Right lobe of liver (tissue), 6 donors: ENCODE data around the gene C3orf18. TPM values are rescaled to one million over a fixed set of nuclear protein-coding genes. Genes with fewer than 3 reads are reported as not detected.

Experiments used
- ATAC-seq, 4 donors: fragments of 200-7000 bp; cut with Tn5 transposase; one replicate each; pipeline ENCODE4 v1.9.1; 2020; ENCODE audit warnings: mild to moderate bottlenecking in 4 of 4, moderate library complexity in 4 of 4
- DNase-seq, 3 donors: peaks; one replicate each; pipeline ENCODE4 v3.0.0-alpha.2; 2020
- H3K27ac ChIP-seq, 3 donors: fragments of 200-600 bp; one replicate each; pipeline ENCODE4 v1.8.0; 2022
- H3K27me3 ChIP-seq, 2 donors: fragments of 200-600 bp; one replicate each; pipeline ENCODE4 v1.8.0; 2022
- H3K36me3 ChIP-seq, 4 donors: fragments of 200-600 bp; sonication (generic) in 1 of 4; one replicate each; pipeline versions ENCODE4 v1.5.1 to v1.8.0; 2017 to 2022; ENCODE audit warnings: control low read depth in 1 of 4
- H3K4me1 ChIP-seq, 4 donors: fragments of 200-600 bp; sonication (generic) in 1 of 4; one replicate each; pipeline versions ENCODE4 v1.5.1 to v1.8.0; 2017 to 2022; ENCODE audit warnings: control low read depth in 1 of 4
- H3K4me3 ChIP-seq, 3 donors: fragments of 200-600 bp; one replicate each; pipeline ENCODE4 v1.8.0; 2022
- H3K9me3 ChIP-seq, 4 donors: fragments of 200-600 bp; sonication (generic) in 1 of 4; one replicate each; pipeline versions ENCODE4 v1.5.1 to v1.8.0; 2017 to 2022; ENCODE audit warnings: control low read depth in 1 of 4
- CTCF ChIP-seq, 4 donors: fragments of 200-600 bp in 3 of 4; fragments of 450-650 bp in 1 of 4; IDR thresholded peaks; one replicate each; pipeline versions ENCODE4 v1.5.1 to v1.8.0; 2016 to 2022; ENCODE audit warnings: antibody characterized with exemption in 4 of 4, mild to moderate bottlenecking in 2 of 4
- POLR2A ChIP-seq: fragments of 450-650 bp; IDR thresholded peaks from one replicate; pipeline ENCODE4 v1.6.1; 2017; ENCODE audit warnings: antibody characterized with exemption, mild to moderate bottlenecking
- WGBS: methylation state at CpG from one replicate; pipeline ENCODE4 v1.1.6; 2018; ENCODE audit warnings: low coverage, low lambda C conversion rate; ENCODE audit not compliant: insufficient coverage; ENCODE audit errors: missing lambda C conversion rate; 5-methylcytosine and 5-hydroxymethylcytosine counted together
- intact Hi-C, 2 donors: fragments of 100-400 bp; cut with DNase I; formaldehyde crosslinking; loops; one replicate each; pipeline versions ENCODE4 v1.11.2 to v1.14.1; 2022
- total RNA-seq, 6 experiments: library from RNA; depleted of rRNA in 2 of 6; stranded (reverse); fragments of >200 nt in 2 of 6; fragmentation: NEBNext Ultra II Directional in 3 of 6; extraction: Animal tissue kit (Norgen Biotek cat#: 25700) in 3 of 6; gene quantifications; one replicate each; pipeline versions ENCODE4 v1.1.0 to v1.2.4, GENCODE V29; 2016 to 2023
- donor health status: DM: no; HTN: yes; CAD: no.
- donor health status: DM: no; HTN: no; CAD: no.
- donor health status: DM: no; HTN: no; CAD: no.
- donor health status: DM: no; HTN: yes; CAD: no.
- donor health status: DM: no; HTN: yes; CAD: no.

Gene C3orf18
- total RNA-seq, 6 experiments from 2014 or later: 2.0 to 7.8 (median 2.8) TPM

DNA sequence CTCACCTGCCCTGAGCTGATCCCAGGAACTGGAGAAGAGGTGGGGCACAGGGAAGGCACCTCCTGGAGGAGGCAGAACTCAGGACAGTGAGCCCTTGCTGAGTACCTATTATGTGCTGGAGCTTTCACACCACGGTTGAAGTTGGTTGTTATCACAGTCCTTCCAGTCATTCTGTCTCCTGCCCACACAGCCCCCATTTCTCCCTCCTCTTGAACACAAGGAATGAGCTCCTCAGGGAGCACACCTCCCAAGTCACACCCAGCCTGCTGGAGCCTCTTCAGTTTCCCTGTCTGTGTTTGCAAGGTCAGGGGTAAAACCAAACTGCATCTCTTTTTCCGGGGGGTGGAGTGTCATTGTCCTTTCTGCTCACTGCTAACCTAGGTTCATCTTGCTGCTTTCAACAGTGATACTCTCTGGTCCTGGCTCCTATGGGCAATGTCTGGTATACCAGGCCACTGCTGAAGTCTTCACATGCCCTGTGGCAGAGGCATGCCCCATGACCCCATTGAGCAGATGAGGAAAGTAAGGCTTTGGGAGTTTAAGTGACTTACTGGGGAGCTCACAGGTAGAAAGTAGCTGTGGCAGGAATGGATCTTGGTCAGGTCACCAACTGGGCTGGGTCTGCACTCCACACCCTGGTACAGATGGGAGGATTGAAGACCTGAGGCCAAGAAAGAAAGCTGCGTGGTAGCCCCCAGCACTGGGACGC, 30.0 kb downstream of the C3orf18 start:
- ATAC-seq: no peak
- Histone ChIP-seq H3K4me1 (no peaks in the 10 kb centered on the region), H3K9me3 (no peaks in the 10 kb centered on the region), H3K27me3 (no peaks in the 10 kb centered on the region), H3K27ac (no peak overlapping the region), H3K4me3 (no peak overlapping the region), H3K36me3 (no peaks in the 10 kb centered on the region)
- no peak for TF ChIP-seq CTCF (IDR thresholded peaks at IDR 0.05)
- TF ChIP-seq POLR2A: no peak
- no peak for DNase-seq
- 21% methylated on average over 2 of the region's 4 CpGs for WGBS
- intact Hi-C loops: loop anchor here in 1 of 2 donors (10.0 kb wide), 1 partner anchor 163 kb away; no protein-coding TSS in a partner anchor

DNA sequence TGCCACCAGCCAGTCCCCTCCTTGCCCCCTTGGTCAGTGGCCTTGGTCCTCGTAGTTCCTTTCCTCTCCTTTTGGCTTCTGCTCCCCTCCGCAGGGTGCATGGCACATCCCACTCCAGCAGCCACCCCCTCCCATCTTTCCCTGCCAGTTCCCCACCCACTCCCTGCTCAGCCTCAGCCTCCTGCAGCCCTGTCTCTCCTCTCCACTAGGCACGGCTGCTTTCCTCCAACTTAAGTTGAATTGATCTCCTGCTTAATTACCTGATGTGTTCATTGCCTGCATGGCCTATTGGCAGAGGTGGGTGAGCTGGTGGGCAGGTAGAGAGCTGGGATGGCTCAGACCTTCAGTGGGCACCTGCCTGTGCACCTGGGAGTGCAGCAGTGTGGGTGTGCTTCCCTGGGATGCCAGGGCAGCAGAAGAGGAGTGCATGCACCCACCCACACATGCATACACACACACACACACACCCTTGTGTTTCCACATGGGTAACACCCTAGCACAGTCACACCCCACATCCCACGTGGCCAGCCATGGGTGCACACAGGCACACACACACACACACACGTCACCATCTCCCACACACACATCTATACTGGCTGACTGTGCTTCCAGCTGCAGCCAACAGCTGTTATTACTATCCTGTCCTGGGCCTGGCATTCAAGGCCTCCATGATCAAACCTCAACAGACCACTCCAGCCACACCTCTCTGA, 30.9 kb downstream of the C3orf18 start:
- H3K27ac ChIP-seq: no peak overlapping the region
- no peaks in the 10 kb centered on the region for H3K27me3 ChIP-seq
- no peaks in the 10 kb centered on the region for H3K9me3 ChIP-seq
- TF ChIP-seq CTCF (IDR thresholded peaks at IDR 0.05) (no peak), POLR2A (no peak)
- H3K36me3 ChIP-seq: no peaks in the 10 kb centered on the region
- no peak for DNase-seq
- 56% methylated on average over 2 of the region's 5 CpGs for WGBS
- H3K4me3 ChIP-seq: no peak overlapping the region
- intact Hi-C loops: loop anchor here in 1 of 2 donors (10.0 kb wide), 1 partner anchor 162 kb away; no protein-coding TSS in a partner anchor
- H3K4me1 ChIP-seq: no peaks in the 10 kb centered on the region
- ATAC-seq: no peak

DNA sequence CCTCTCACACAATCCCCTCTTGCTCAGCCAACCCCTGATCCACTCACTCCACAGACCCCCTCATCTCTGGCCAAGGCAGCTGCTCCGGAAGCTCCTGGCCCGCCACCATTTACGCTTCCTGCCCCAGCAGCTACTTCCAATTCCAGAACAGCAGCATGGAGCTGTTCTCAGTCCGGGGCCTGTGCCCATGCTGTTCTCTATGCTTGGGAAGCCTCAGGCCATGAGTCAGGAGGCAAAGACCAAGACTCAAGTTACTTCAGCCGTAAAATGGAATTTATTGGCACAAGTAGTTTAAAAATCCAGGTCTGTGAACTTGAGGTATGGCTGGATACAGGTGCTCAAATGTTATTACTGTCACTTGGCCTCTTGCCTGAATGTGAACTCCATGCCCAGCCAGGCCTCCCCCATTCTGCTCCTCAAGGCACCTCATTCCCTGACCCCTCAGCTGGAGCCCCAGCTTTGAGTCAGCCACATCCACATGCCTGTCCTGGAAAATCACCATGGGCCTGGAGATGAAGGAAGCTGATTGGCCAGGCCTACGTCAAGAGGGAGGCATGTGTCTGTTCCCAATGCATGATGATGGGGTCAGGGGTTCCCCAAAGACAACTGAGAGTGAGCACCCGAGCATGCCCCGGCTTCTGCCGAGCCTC, 32.7 kb downstream of the C3orf18 start:
- DNase-seq (no peak), ATAC-seq (no peak)
- Histone ChIP-seq H3K4me3 (no peak overlapping the region), H3K9me3 (no peaks in the 10 kb centered on the region), H3K36me3 (no peaks in the 10 kb centered on the region), H3K27ac (no peak overlapping the region), H3K27me3 (no peaks in the 10 kb centered on the region), H3K4me1 (no peaks in the 10 kb centered on the region)
- TF ChIP-seq CTCF (IDR thresholded peaks at IDR 0.05) (no peak), POLR2A (no peak)
- intact Hi-C loops: loop anchor here in 1 of 2 donors (10.0 kb wide), 1 partner anchor 160 kb away; no protein-coding TSS in a partner anchor
- 66% methylated on average over 4 of the region's 9 CpGs for WGBS

- no peak for DNase-seq
These were observed 33.6 kb downstream of the C3orf18 start for GRCh38 chr3:50533807-50534461.

More at GRCh38 chr3:50533807-50534461, 33.6 kb downstream of the C3orf18 start:
- no peak for ATAC-seq
- 48% methylated on average over 5 of the region's 9 CpGs for WGBS
- Histone ChIP-seq H3K4me3 (no peak overlapping the region), H3K36me3 (no peaks in the 10 kb centered on the region), H3K4me1 (no peaks in the 10 kb centered on the region), H3K27ac (no peak overlapping the region), H3K27me3 (no peaks in the 10 kb centered on the region), H3K9me3 (no peaks in the 10 kb centered on the region)
- intact Hi-C loops: loop anchor here in 1 of 2 donors (10.0 kb wide), 1 partner anchor 159 kb away; no protein-coding TSS in a partner anchor
- TF ChIP-seq POLR2A (no peak), CTCF (IDR thresholded peaks at IDR 0.05) (no peak)
